ENCODE results near the gene PFKFB4. TPM values are rescaled to one million over a fixed set of nuclear protein-coding genes. Genes with fewer than 3 reads are reported as not detected.

The PFKFB4 gene
- total RNA-seq, 3 donors from 2014 or later (not counting 1 experiment from before 2014, with no cell fraction given) = 2.4 to 4.3 (median 3.6) TPM

GRCh38 chr3:48548729-48549705, 7.6 kb downstream of the PFKFB4 start:
- Histone ChIP-seq H3K27ac (ENCODE audit: low read length) (no peak overlapping the region), H3K27me3 (ENCODE audit: control insufficient read depth, insufficient read depth, low read length) (no peaks in the 10 kb centered on the region), H3K4me3 (ENCODE audit: low read length) (no peak overlapping the region), H3K36me3 (ENCODE audit: control insufficient read depth, insufficient read depth, low read length) (no peaks in the 10 kb centered on the region), H3K4me1 (ENCODE audit: control insufficient read depth, insufficient read depth, low read length) (peaks cover 8% of the 10 kb centered on the region), H3K9me3 (ENCODE audit: control insufficient read depth, insufficient read depth, low read length) (no peaks in the 10 kb centered on the region)
- 72% methylated on average over 10 of the region's 10 CpGs for WGBS (ENCODE audit: insufficient coverage)
- TF ChIP-seq, protein P1, sequence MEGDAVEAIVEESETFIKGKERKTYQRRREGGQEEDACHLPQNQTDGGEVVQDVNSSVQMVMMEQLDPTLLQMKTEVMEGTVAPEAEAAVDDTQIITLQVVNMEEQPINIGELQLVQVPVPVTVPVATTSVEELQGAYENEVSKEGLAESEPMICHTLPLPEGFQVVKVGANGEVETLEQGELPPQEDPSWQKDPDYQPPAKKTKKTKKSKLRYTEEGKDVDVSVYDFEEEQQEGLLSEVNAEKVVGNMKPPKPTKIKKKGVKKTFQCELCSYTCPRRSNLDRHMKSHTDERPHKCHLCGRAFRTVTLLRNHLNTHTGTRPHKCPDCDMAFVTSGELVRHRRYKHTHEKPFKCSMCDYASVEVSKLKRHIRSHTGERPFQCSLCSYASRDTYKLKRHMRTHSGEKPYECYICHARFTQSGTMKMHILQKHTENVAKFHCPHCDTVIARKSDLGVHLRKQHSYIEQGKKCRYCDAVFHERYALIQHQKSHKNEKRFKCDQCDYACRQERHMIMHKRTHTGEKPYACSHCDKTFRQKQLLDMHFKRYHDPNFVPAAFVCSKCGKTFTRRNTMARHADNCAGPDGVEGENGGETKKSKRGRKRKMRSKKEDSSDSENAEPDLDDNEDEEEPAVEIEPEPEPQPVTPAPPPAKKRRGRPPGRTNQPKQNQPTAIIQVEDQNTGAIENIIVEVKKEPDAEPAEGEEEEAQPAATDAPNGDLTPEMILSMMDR (IDR thresholded peaks at IDR 0.05) = peak; percentile 89
- Mint-ChIP-seq H3K27ac (no peak overlapping the region), H3K4me1 (no peaks in the 10 kb centered on the region), H3K4me3 (no peak overlapping the region), H3K36me3 (no peaks in the 10 kb centered on the region), H3K27me3 (ENCODE audit: low read depth in 2 of 2) (no peaks in the 10 kb centered on the region), H3K9me3 (no peaks in the 10 kb centered on the region)
- intact Hi-C loops (cut with micrococcal nuclease) = loop anchor here (1.0 kb wide), 2 partner anchors 148 to 276 kb away; no protein-coding TSS in a partner anchor
- DNase-seq (peak; percentile 80 to 89), ATAC-seq (peak; percentile 92 to 100 (median 99))

- 92% methylated on average over 3 of the region's 5 CpGs for WGBS (ENCODE audit: insufficient coverage)
- DNase-seq = no peak
- Histone ChIP-seq H3K4me1 (ENCODE audit: control insufficient read depth, insufficient read depth, low read length) (peaks cover 8% of the 10 kb centered on the region), H3K27me3 (ENCODE audit: control insufficient read depth, insufficient read depth, low read length) (no peaks in the 10 kb centered on the region), H3K36me3 (ENCODE audit: control insufficient read depth, insufficient read depth, low read length) (no peaks in the 10 kb centered on the region), H3K4me3 (ENCODE audit: low read length) (no peak overlapping the region), H3K27ac (ENCODE audit: low read length) (no peak overlapping the region), H3K9me3 (ENCODE audit: control insufficient read depth, insufficient read depth, low read length) (no peaks in the 10 kb centered on the region)
- Mint-ChIP-seq H3K36me3 (no peaks in the 10 kb centered on the region), H3K27me3 (ENCODE audit: low read depth in 2 of 2) (no peaks in the 10 kb centered on the region), H3K9me3 (no peaks in the 10 kb centered on the region), H3K4me1 (no peaks in the 10 kb centered on the region), H3K27ac (no peak overlapping the region), H3K4me3 (no peak overlapping the region)
- TF ChIP-seq, protein P1 (IDR thresholded peaks at IDR 0.05) = no peak
- ATAC-seq = no peak
- intact Hi-C loops (cut with micrococcal nuclease) = loop anchor here (1.0 kb wide), 2 partner anchors 147 to 275 kb away; no protein-coding TSS in a partner anchor
Observed at GRCh38 chr3:48548126-48548525, 8.5 kb downstream of the PFKFB4 start.

DNA sequence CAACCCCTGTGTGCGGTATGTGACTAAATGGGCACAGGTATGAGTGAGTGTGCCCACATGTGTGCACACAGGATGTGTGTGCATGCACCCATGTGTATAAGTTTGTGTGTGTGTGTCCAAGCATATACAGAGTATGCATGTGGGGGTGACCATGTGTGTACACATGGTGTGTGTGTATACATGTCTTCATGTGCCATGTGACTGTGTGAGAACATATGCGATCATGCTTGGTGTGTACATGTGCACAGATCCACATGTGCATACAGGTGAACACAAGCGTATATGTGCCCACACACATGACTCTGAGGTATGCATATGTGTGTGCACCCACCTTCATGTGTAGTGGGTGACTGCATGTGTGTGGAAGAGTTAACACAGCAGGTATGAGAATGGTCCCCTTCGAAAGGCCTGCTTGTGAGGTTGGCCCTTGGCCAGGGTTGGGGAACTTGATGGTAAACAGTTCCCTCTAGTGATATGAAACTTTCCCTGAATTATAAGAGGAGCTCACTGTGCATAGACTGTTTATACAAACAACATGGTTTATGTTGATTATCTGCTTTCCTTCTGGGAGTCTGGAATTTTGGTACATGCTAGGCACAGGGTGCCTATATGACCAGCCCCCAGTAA, 10.3 kb downstream of the PFKFB4 start:
- H3K36me3 ChIP-seq (ENCODE audit: control insufficient read depth, insufficient read depth, low read length) = no peaks in the 10 kb centered on the region
- Mint-ChIP-seq H3K36me3 (no peaks in the 10 kb centered on the region), H3K27ac (no peak overlapping the region), H3K27me3 (ENCODE audit: low read depth in 2 of 2) (no peaks in the 10 kb centered on the region), H3K9me3 (no peaks in the 10 kb centered on the region), H3K4me3 (no peak overlapping the region), H3K4me1 (no peaks in the 10 kb centered on the region)
- H3K9me3 ChIP-seq (ENCODE audit: control insufficient read depth, insufficient read depth, low read length) = no peaks in the 10 kb centered on the region
- WGBS (ENCODE audit: insufficient coverage) = 90% methylated on average over 4 of the region's 4 CpGs
- DNase-seq (no peak), ATAC-seq (no peak)
- peaks cover 8% of the 10 kb centered on the region for H3K4me1 ChIP-seq (ENCODE audit: control insufficient read depth, insufficient read depth, low read length)
- no peak overlapping the region for H3K4me3 ChIP-seq (ENCODE audit: low read length)
- TF ChIP-seq, protein P1 (IDR thresholded peaks at IDR 0.05) = no peak
- intact Hi-C loops (cut with micrococcal nuclease) = no loop called here
- H3K27me3 ChIP-seq (ENCODE audit: control insufficient read depth, insufficient read depth, low read length) = no peaks in the 10 kb centered on the region
- no peak overlapping the region for H3K27ac ChIP-seq (ENCODE audit: low read length)
